Pancreas (tissue), 10 donors: ENCODE measurements around the gene DGKH. TPM values are rescaled to one million over a fixed set of nuclear protein-coding genes. Genes with fewer than 3 reads are reported as not detected.
A peak's percentile ranks its signal among the peaks of the same experiment; 100 is the strongest.

ENCODE experiments used
- ATAC-seq, 4 donors: fragments of 200-7000 bp; cut with Tn5 transposase; one replicate each; pipeline versions ENCODE4 v1.8.0 to v1.9.1; 2020; ENCODE audit warnings: mild to moderate bottlenecking in 4 of 4, moderate library complexity in 4 of 4
- DNase-seq, 6 donors: peaks; one replicate each; pipeline ENCODE4 v3.0.0-alpha.2; 2020
- FAIRE-seq: peaks from 2 replicates; lab custom pipeline; 2012; peaks lifted over from hg19 to GRCh38; lab: Jason Lieb, UNC
- H3K27ac ChIP-seq, 4 donors: fragments of 200-600 bp; sonication (generic); 1 replicate in 3 of 4; 2 replicates in 1 of 4; pipeline versions ENCODE4 v1.5.0 to v1.8.0; 2020
- H3K27me3 ChIP-seq, 4 donors: fragments of 200-600 bp; one replicate each; pipeline ENCODE4 v1.8.0; 2021
- H3K36me3 ChIP-seq, 3 donors: fragments of 200-600 bp; sonication (generic) in 1 of 3; one replicate each; pipeline versions ENCODE4 v1.5.0 to v1.8.0; 2020 to 2021
- H3K4me1 ChIP-seq, 3 donors: fragments of 200-600 bp; one replicate each; pipeline ENCODE4 v1.8.0; 2021
- H3K4me3 ChIP-seq, 4 donors: fragments of 200-600 bp; sonication (generic) in 2 of 4; one replicate each; pipeline versions ENCODE4 v1.5.0 to v1.8.0; 2020 to 2021
- H3K9me3 ChIP-seq, 4 donors: fragments of 200-600 bp; one replicate each; pipeline ENCODE4 v1.8.0; 2021
- CTCF ChIP-seq, 4 donors: fragments of 200-600 bp; sonication (generic) in 3 of 4; IDR thresholded peaks; one replicate each; pipeline versions ENCODE4 v1.5.0 to v1.8.0; 2021; ENCODE audit warnings: antibody characterized with exemption in 4 of 4
- WGBS, 2 donors: extraction: QIAGEN DNeasy Blood & Tissue Kit; methylation state at CpG; one replicate each; pipeline ENCODE4 v1.1.7; 2013; 5-methylcytosine and 5-hydroxymethylcytosine counted together
- intact Hi-C, 3 donors: fragments of 100-400 bp; cut with DNase I; formaldehyde crosslinking; loops; one replicate each; pipeline versions ENCODE4 v1.11.1 to v1.14.2; 2022
- polyA plus RNA-seq, 2 donors: library from polyadenylated mRNA; stranded (reverse); fragments of 200-250 nt; gene quantifications; one replicate each; pipeline ENCODE4 v1.2.3, GENCODE V29; 2013
- total RNA-seq, 6 donors: library from RNA; stranded (reverse); fragmentation: NEBNext Ultra II Directional in 4 of 6; extraction: Animal tissue kit (Norgen Biotek cat#: 25700) in 4 of 6; gene quantifications; one replicate each; pipeline versions ENCODE4 v1.2.1 to v1.2.4, GENCODE V29; 2021 to 2023
- donor health status: healthy with polysubstance abuse.
- donor health status: DM: no; HTN: no; CAD: no; lungs with moderate emphysema.
- donor health status: DM: no; HTN: no; CAD: no.
- donor health status: control.
- donor health status: control.
- donor health status: Bipolar disorder and iron deficiency.
- donor health status: DM: yes; HTN: yes; CAD: no.
- donor health status: DM: no; HTN: no; CAD: no.
- donor health status: DM: no; HTN: no; CAD: no.
- donor health status: DM: yes; HTN: yes; CAD: no.

The DGKH gene
- total and polyA plus RNA-seq, 8 donors: 0.87 to 5.0 (median 1.6) TPM

- WGBS, 2 donors: 71 to 73% methylated on average over 8 of the region's 8 CpGs
- no peak overlapping the region for H3K27ac ChIP-seq
- FAIRE-seq: no peak
- no peak for TF ChIP-seq CTCF (IDR thresholded peaks at IDR 0.05)
- no peaks in the 10 kb centered on the region for H3K36me3 ChIP-seq
- no peak overlapping the region for H3K4me3 ChIP-seq
- ATAC-seq: peak in 1 of 4 donors; percentile 38
- no peaks in the 10 kb centered on the region for H3K4me1 ChIP-seq
- DNase-seq: no peak
- H3K9me3 ChIP-seq: no peaks in the 10 kb centered on the region
- intact Hi-C loops: no loop called here
- H3K27me3 ChIP-seq: no peaks in the 10 kb centered on the region
Observed at GRCh38 chr13:42174344-42175162, 126.1 kb downstream of the DGKH start.

GRCh38 chr13:42176294-42176693 is 127.8 kb downstream of the DGKH start:
- intact Hi-C loops: no loop called here
- DNase-seq (no peak), ATAC-seq (no peak), FAIRE-seq (no peak)
- Histone ChIP-seq H3K4me1 (no peaks in the 10 kb centered on the region), H3K9me3 (no peaks in the 10 kb centered on the region), H3K36me3 (no peaks in the 10 kb centered on the region), H3K4me3 (no peak overlapping the region), H3K27ac (no peak overlapping the region), H3K27me3 (no peaks in the 10 kb centered on the region)
- TF ChIP-seq CTCF (IDR thresholded peaks at IDR 0.05): no peak

- no peaks in the 10 kb centered on the region for H3K36me3 ChIP-seq
- intact Hi-C loops: no loop called here
- 47 to 63% methylated on average over 1 of the region's 1 CpG for WGBS, 2 donors
- no peak overlapping the region for H3K27ac ChIP-seq
- no peak for FAIRE-seq
- ATAC-seq: no peak
- H3K4me3 ChIP-seq: no peak overlapping the region
- H3K4me1 ChIP-seq: no peaks in the 10 kb centered on the region
- H3K9me3 ChIP-seq: no peaks in the 10 kb centered on the region
- DNase-seq: no peak
- no peak for TF ChIP-seq CTCF (IDR thresholded peaks at IDR 0.05)
- no peaks in the 10 kb centered on the region for H3K27me3 ChIP-seq
Observed at GRCh38 chr13:42177189-42177588, 128.7 kb downstream of the DGKH start.

- Histone ChIP-seq H3K27me3 (no peaks in the 10 kb centered on the region), H3K4me3 (no peak overlapping the region), H3K4me1 (no peaks in the 10 kb centered on the region), H3K36me3 (no peaks in the 10 kb centered on the region), H3K27ac (no peak overlapping the region), H3K9me3 (no peaks in the 10 kb centered on the region)
- intact Hi-C loops: no loop called here
- WGBS, 2 donors: 81 to 93% methylated on average over 2 of the region's 2 CpGs
- no peak for ATAC-seq
- TF ChIP-seq CTCF (IDR thresholded peaks at IDR 0.05): no peak
- DNase-seq: no peak
- no peak for FAIRE-seq
Observed at GRCh38 chr13:42181381-42181953, 133.0 kb downstream of the DGKH start.

GRCh38 chr13:42189061-42189460 is 140.6 kb downstream of the DGKH start:
- no peak for ATAC-seq
- Histone ChIP-seq H3K36me3 (no peaks in the 10 kb centered on the region), H3K4me1 (no peaks in the 10 kb centered on the region), H3K27ac (no peak overlapping the region), H3K4me3 (no peak overlapping the region), H3K27me3 (no peaks in the 10 kb centered on the region), H3K9me3 (no peaks in the 10 kb centered on the region)
- 76 to 83% methylated on average over 7 of the region's 7 CpGs for WGBS, 2 donors
- no peak for FAIRE-seq
- DNase-seq: no peak
- no peak for TF ChIP-seq CTCF (IDR thresholded peaks at IDR 0.05)
- intact Hi-C loops: no loop called here
